GM13977 (cell line): Measurements from ENCODE around the gene SLC5A2.
"Not testable (repeated sequence)": the region's sequence is repeated elsewhere in the genome, so short reads cannot be mapped to it uniquely, and the experiment has no call there.

Experiments used
- DNase-seq: peaks from one replicate; pipeline ENCODE4 v3.0.0; 2012; ENCODE audit warnings: low spot score
- CTCF ChIP-seq: IDR thresholded peaks from 2 replicates; pipeline ENCODE4 v1.5.1; 2012; ENCODE audit warnings: mild to moderate bottlenecking, control low read depth; ENCODE audit not compliant: insufficient read depth; ENCODE audit errors: extremely low read depth, missing control alignments
- in situ Hi-C: fragments of 300-500 bp; cut with MboI; formaldehyde crosslinking; loops from one replicate; pipeline ENCODE4 v1.12.0; 2022; ENCODE audit warnings: low sequenced_read_pairs, low pct_unique_long_range_greater_than_20kb, mixed read lengths, inconsistent platforms; ENCODE audit not compliant: unreplicated experiment

SLC5A2 gene

GRCh38 chr16:31513884-31514283 lies 31.0 kb downstream of the SLC5A2 start:
- no peak for TF ChIP-seq CTCF
- in situ Hi-C loops: loop anchor here (25.0 kb wide), 1 partner anchor 198 kb away; a partner anchor contains a TSS
- no peak for DNase-seq

- TF ChIP-seq CTCF: no peak
- in situ Hi-C loops: loop anchor here (25.0 kb wide), 1 partner anchor 194 kb away; a partner anchor contains a TSS
- DNase-seq: no peak
Observed at GRCh38 chr16:31517800-31518402, 35.0 kb downstream of the SLC5A2 start.

- no peak for TF ChIP-seq CTCF
- no peak for DNase-seq
Observed at GRCh38 chr16:31519759-31520431, 37.0 kb downstream of the SLC5A2 start.

GRCh38 chr16:31521368-31521767 lies 38.4 kb downstream of the SLC5A2 start:
- DNase-seq: no peak
- in situ Hi-C loops: loop anchor here (25.0 kb wide), 1 partner anchor 191 kb away; a partner anchor contains a TSS
- no peak for TF ChIP-seq CTCF

More at GRCh38 chr16:31519759-31520431, 37.0 kb downstream of the SLC5A2 start:
- in situ Hi-C loops: loop anchor here (25.0 kb wide), 1 partner anchor 192 kb away; a partner anchor contains a TSS

GRCh38 chr16:31522071-31522470 lies 39.1 kb downstream of the SLC5A2 start:
- in situ Hi-C loops: loop anchor here (25.0 kb wide), 1 partner anchor 190 kb away; a partner anchor contains a TSS
- no peak for DNase-seq
- no peak for TF ChIP-seq CTCF

- in situ Hi-C loops: loop anchor here (25.0 kb wide), 1 partner anchor 189 kb away; a partner anchor contains a TSS
- not testable (repeated sequence) for DNase-seq
Observed at GRCh38 chr16:31523768-31524167, 40.8 kb downstream of the SLC5A2 start.

GRCh38 chr16:31525113-31525512 lies 42.2 kb downstream of the SLC5A2 start:
- TF ChIP-seq CTCF: no peak
- in situ Hi-C loops: no loop called here
- no peak for DNase-seq
